ENCODE results near the gene STAT1. TPM values are rescaled to one million over a fixed set of nuclear protein-coding genes. Genes with fewer than 3 reads are reported as not detected.

Gene STAT1
- total and polyA plus RNA-seq, 12 donors: 8.9 to 438 (median 48.6) TPM

- ATAC-seq: no peak
- WGBS, 2 donors: 86 to 93% methylated on average over 3 of the region's 3 CpGs
- H3K4me1 ChIP-seq: peaks cover 0 to 11% (median 0%) of the 10 kb centered on the region in 9 donors
Measured at GRCh38 chr2:191059308-191059707, 45.3 kb upstream of the STAT1 start.

GRCh38 chr2:191056228-191056627, 42.3 kb upstream of the STAT1 start:
- intact Hi-C loops (cut with DNase I): loop anchor here in 5 of 10 donors (10.0 kb wide), 3 partner anchors 99 to 469 kb away; partner anchors contain the start of gene STAT4 (in 1 of the 5)
- Histone ChIP-seq H3K36me3 (no peaks in the 10 kb centered on the region), H3K4me1 (peaks cover 0 to 28% (median 0%) of the 10 kb centered on the region in 9 donors), H3K4me3 (no peak overlapping the region), H3K9me3 (no peaks in the 10 kb centered on the region), H3K27ac (no peak overlapping the region), H3K27me3 (no peaks in the 10 kb centered on the region)
- TF ChIP-seq, protein P1, sequence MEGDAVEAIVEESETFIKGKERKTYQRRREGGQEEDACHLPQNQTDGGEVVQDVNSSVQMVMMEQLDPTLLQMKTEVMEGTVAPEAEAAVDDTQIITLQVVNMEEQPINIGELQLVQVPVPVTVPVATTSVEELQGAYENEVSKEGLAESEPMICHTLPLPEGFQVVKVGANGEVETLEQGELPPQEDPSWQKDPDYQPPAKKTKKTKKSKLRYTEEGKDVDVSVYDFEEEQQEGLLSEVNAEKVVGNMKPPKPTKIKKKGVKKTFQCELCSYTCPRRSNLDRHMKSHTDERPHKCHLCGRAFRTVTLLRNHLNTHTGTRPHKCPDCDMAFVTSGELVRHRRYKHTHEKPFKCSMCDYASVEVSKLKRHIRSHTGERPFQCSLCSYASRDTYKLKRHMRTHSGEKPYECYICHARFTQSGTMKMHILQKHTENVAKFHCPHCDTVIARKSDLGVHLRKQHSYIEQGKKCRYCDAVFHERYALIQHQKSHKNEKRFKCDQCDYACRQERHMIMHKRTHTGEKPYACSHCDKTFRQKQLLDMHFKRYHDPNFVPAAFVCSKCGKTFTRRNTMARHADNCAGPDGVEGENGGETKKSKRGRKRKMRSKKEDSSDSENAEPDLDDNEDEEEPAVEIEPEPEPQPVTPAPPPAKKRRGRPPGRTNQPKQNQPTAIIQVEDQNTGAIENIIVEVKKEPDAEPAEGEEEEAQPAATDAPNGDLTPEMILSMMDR (IDR thresholded peaks at IDR 0.05): no peak
- DNase-seq: no peak
- no peak for ATAC-seq
- 92 to 93% methylated on average over 2 of the region's 2 CpGs for WGBS, 2 donors

More at GRCh38 chr2:191059308-191059707, 45.3 kb upstream of the STAT1 start:
- Histone ChIP-seq H3K36me3 (peaks cover 0 to 3% (median 0%) of the 10 kb centered on the region in 9 donors), H3K9me3 (no peaks in the 10 kb centered on the region), H3K4me3 (no peak overlapping the region), H3K27me3 (no peaks in the 10 kb centered on the region), H3K27ac (no peak overlapping the region)
- no peak for DNase-seq
- TF ChIP-seq, protein P1 (IDR thresholded peaks at IDR 0.05): no peak
- intact Hi-C loops (cut with DNase I): loop anchor here in 5 of 10 donors (10.0 kb wide), 3 partner anchors 95 to 465 kb away; partner anchors contain the start of gene STAT4 (in 1 of the 5)

DNA sequence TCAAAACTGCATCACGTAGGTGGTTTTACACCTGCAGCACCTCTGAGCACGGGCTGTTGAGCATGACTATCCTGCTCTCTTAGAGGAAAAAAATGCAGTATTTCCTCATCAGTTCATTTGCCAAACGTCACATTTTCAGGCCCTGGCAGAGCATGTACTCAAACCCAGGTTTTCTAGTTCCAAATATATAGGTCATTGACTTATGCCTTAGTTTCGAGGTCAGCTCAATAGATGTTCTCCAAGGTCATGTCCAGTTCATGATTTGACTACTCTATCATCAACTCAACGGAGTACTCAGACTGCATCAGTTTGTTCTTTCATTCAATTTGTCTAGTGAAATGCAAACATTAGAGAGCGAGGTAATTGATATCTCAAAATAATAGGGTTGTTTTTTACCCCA, 39.3 kb upstream of the STAT1 start:
- TF ChIP-seq, protein P1 (IDR thresholded peaks at IDR 0.05): no peak
- 83 to 84% methylated on average over 6 of the region's 6 CpGs for WGBS, 2 donors
- intact Hi-C loops (cut with DNase I): loop anchor here (2.0 to 10.0 kb wide), 9 partner anchors 99 to 472 kb away; partner anchors contain the start of gene STAT4 (in 3 of the 10)
- no peak overlapping the region for H3K27ac ChIP-seq
- H3K4me1 ChIP-seq: peaks cover 0 to 45% (median 0%) of the 10 kb centered on the region in 9 donors
- H3K4me3 ChIP-seq: no peak overlapping the region
- no peak for ATAC-seq
- no peaks in the 10 kb centered on the region for H3K9me3 ChIP-seq
- H3K27me3 ChIP-seq: no peaks in the 10 kb centered on the region
- no peak for DNase-seq
- H3K36me3 ChIP-seq: no peaks in the 10 kb centered on the region

DNA sequence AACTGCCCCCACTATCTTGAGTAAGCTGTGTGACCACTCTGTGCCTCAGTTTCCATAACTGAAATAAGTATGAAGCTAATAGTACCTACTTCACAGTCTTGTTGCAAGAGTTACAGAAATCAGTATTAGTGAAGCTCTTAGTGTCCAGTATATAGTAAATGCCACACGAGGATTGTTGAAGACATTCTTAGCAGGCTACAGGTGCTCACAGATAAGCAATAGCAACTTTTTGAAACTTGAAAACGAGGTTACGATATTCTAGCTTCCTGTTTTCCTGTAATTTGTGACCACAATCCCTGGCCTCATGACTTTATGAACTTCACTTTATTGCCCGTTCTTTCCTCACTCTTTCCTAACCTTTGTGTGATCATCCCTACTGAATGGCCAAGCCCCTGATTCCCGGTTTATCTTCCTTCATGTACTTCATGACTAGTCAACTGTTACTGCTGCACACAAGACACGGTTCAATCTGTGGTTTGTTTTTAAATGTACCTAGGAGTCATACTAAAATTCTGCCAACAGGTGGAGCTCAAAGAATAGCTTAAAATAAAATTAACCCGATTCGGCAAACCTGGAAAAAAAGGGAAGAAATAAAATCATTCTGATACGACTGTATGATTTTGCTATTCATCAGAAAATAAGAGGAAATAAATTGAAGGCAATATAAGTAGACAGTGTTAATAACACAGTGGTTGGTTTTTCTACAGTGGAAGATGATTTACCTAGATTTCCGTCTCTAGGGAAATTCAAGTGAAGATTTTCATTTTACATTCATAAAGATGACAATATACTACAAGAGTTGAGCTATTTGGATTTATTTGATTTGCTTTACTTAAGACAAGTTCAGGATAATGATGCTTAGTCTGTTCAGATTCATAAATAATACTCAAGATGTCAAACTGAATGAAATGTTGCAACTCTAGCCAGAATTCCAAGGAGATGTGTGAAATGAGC, 38.1 kb upstream of the STAT1 start:
- H3K27me3 ChIP-seq: no peaks in the 10 kb centered on the region
- ATAC-seq (peak in 3 of 8 donors; percentile 34 to 40 (median 40)), DNase-seq (peak in 1 of 2 donors; percentile 7)
- H3K4me1 ChIP-seq: peaks cover 0 to 45% (median 0%) of the 10 kb centered on the region in 9 donors
- H3K9me3 ChIP-seq: no peaks in the 10 kb centered on the region
- no peak overlapping the region for H3K4me3 ChIP-seq
- H3K36me3 ChIP-seq: no peaks in the 10 kb centered on the region
- WGBS, 2 donors: 28 to 30% methylated on average over 10 of the region's 10 CpGs
- H3K27ac ChIP-seq: peak overlapping the region in 1 of 10 donors; percentile 24
- TF ChIP-seq, protein P1 (IDR thresholded peaks at IDR 0.05): peak; percentile 15 to 70 (median 64)
- intact Hi-C loops (cut with DNase I): loop anchor here (2.0 to 10.0 kb wide), 9 partner anchors 100 to 473 kb away; partner anchors contain the start of gene STAT4 (in 3 of the 10)
